H1 (cell line): ENCODE results near the gene CEP350. TPM values are rescaled to one million over a fixed set of nuclear protein-coding genes. Genes with fewer than 3 reads are reported as not detected.

Source experiments
- CTCF ChIA-PET: fragments of 300-600 bp; sonication (Branson Sonifier 250); formaldehyde crosslinking; loops from one replicate; lab custom pipeline; 2021; ENCODE audit not compliant: partially characterized antibody; lab: Charles Lee
- POLR2A ChIA-PET: fragments of 300-600 bp; sonication (Branson Sonifier 250); formaldehyde crosslinking; loops from one replicate; lab custom pipeline; 2021; ENCODE audit warnings: inconsistent platforms; ENCODE audit not compliant: partially characterized antibody; lab: Charles Lee
- DNase-seq, 2 experiments: peaks; one replicate each; pipeline versions ENCODE4 v3.0.0 to v3.0.0-alpha.2; 2010 to 2022; ENCODE audit warnings: low spot score in 2 of 2, low read depth in 1 of 2, mixed read lengths in 1 of 2
- FAIRE-seq: peaks from 2 replicates; lab custom pipeline; 2011; peaks lifted over from hg19 to GRCh38; lab: Jason Lieb, UNC
- H2AFZ ChIP-seq: 2 replicates; pipeline ENCODE4 v1.8.1; 2012; ENCODE audit warnings: low read length, inconsistent platforms
- H2AK5ac ChIP-seq: 2 replicates; pipeline ENCODE4 v1.6.1; 2013; ENCODE audit warnings: low read depth, low read length
- H2BK120ac ChIP-seq: replicated peaks from 2 replicates; pipeline ENCODE3; 2013; ENCODE audit warnings: low read depth, low read length, inconsistent platforms
- H2BK12ac ChIP-seq: 2 replicates; pipeline ENCODE4 v1.6.1; 2013; ENCODE audit warnings: low read depth, low read length
- H2BK15ac ChIP-seq: 2 replicates; pipeline ENCODE4 v1.6.1; 2013; ENCODE audit warnings: low read length
- H2BK20ac ChIP-seq: 2 replicates; pipeline ENCODE4 v1.6.1; 2013; ENCODE audit warnings: low read length
- H2BK5ac ChIP-seq: 2 replicates; pipeline ENCODE4 v1.6.1; 2013; ENCODE audit warnings: low read depth, low read length
- H3K14ac ChIP-seq: 2 replicates; pipeline ENCODE4 v1.6.1; 2013; ENCODE audit warnings: inconsistent platforms; ENCODE audit not compliant: insufficient read length
- H3K18ac ChIP-seq: 2 replicates; pipeline ENCODE4 v1.6.1; 2013; ENCODE audit warnings: low read length; ENCODE audit errors: extremely low read depth
- H3K23ac ChIP-seq: 2 replicates; pipeline ENCODE4 v1.6.1; 2013; ENCODE audit warnings: inconsistent platforms; ENCODE audit not compliant: insufficient read length
- H3K23me2 ChIP-seq: 2 replicates; pipeline ENCODE4 v1.6.1; 2013; ENCODE audit warnings: low read depth, low read length
- H3K27ac ChIP-seq: 2 replicates; pipeline ENCODE4 v1.6.1; 2011; ENCODE audit warnings: low read depth, low read length, inconsistent platforms
- H3K27me3 ChIP-seq, 4 experiments: replicated peaks in 1 of 4; 1 replicate in 1 of 4; 2 replicates in 3 of 4; pipeline versions ENCODE4 v1.6.1 to v1.8.1; 2011 to 2013; ENCODE audit warnings: low read length in 3 of 4, mild to moderate bottlenecking in 3 of 4, inconsistent platforms in 2 of 4, mixed read lengths in 2 of 4, moderate library complexity in 1 of 4; ENCODE audit not compliant: control insufficient read depth in 3 of 4, insufficient read depth in 3 of 4; ENCODE audit errors: extremely low read depth in 1 of 4
- H3K36me3 ChIP-seq, 4 experiments: 2 replicates each; pipeline versions ENCODE4 v1.6.1 to v1.8.1; 2011 to 2013; ENCODE audit warnings: mild to moderate bottlenecking in 4 of 4, low read length in 3 of 4, moderate library complexity in 2 of 4, control low read depth in 1 of 4, inconsistent platforms in 1 of 4; ENCODE audit not compliant: insufficient read depth in 4 of 4, control insufficient read depth in 2 of 4
- H3K4ac ChIP-seq: replicated peaks from 2 replicates; pipeline ENCODE3; 2013; ENCODE audit warnings: low read length, low read depth, mixed read lengths, inconsistent platforms; ENCODE audit not compliant: insufficient read length
- H3K4me1 ChIP-seq, 4 experiments: replicated peaks in 1 of 4; 1 replicate in 1 of 4; 2 replicates in 3 of 4; pipeline versions ENCODE4 v1.6.1 to v1.8.1; 2011 to 2013; ENCODE audit warnings: low read length in 3 of 4, inconsistent platforms in 2 of 4, mixed read lengths in 1 of 4; ENCODE audit not compliant: insufficient read depth in 4 of 4, control insufficient read depth in 3 of 4
- H3K4me2 ChIP-seq, 2 experiments: 2 replicates each; pipeline versions ENCODE4 v1.6.1 to v1.8.1; 2011 to 2013; ENCODE audit warnings: low read depth in 2 of 2, low read length in 2 of 2, control low read depth in 1 of 2, inconsistent platforms in 1 of 2, mild to moderate bottlenecking in 1 of 2; ENCODE audit not compliant: insufficient read depth in 1 of 2
- H3K4me3 ChIP-seq, 4 experiments: fragments of 200-600, 300-600 bp in 1 of 4; sonication (generic), shearing (Covaris generic), sonication (Bioruptor Twin) in 1 of 4; 2 replicates each; pipeline versions ENCODE4 v1.5.1 to v1.8.1; 2011 to 2016; ENCODE audit warnings: low read length in 4 of 4, low read depth in 3 of 4, control low read depth in 2 of 4, inconsistent platforms in 2 of 4, mild to moderate bottlenecking in 2 of 4, mixed read lengths in 1 of 4, moderate library complexity in 1 of 4; ENCODE audit not compliant: insufficient read depth in 2 of 4; ENCODE audit errors: extremely low read depth in 1 of 4
- H3K56ac ChIP-seq: replicated peaks from 2 replicates; pipeline ENCODE3; 2013; ENCODE audit warnings: low read depth, mild to moderate bottlenecking, mixed read lengths, low read length, inconsistent platforms; ENCODE audit not compliant: insufficient read length
- H3K79me1 ChIP-seq: 2 replicates; pipeline ENCODE4 v1.6.1; 2013; ENCODE audit warnings: low read depth, low read length, control low read depth
- H3K79me2 ChIP-seq, 2 experiments: 2 replicates each; pipeline versions ENCODE4 v1.6.1 to v1.8.1; 2012 to 2013; ENCODE audit warnings: low read length in 2 of 2, mild to moderate bottlenecking in 2 of 2, inconsistent platforms in 1 of 2; ENCODE audit not compliant: insufficient read depth in 2 of 2, control insufficient read depth in 1 of 2
- H3K9ac ChIP-seq, 4 experiments: replicated peaks in 1 of 4; 1 replicate in 1 of 4; 2 replicates in 3 of 4; pipeline versions ENCODE4 v1.6.1 to v1.8.1; 2011 to 2013; ENCODE audit warnings: low read depth in 3 of 4, low read length in 3 of 4, control low read depth in 2 of 4, mild to moderate bottlenecking in 2 of 4, moderate library complexity in 2 of 4, inconsistent platforms in 1 of 4; ENCODE audit errors: extremely low read depth in 1 of 4
- H3K9me3 ChIP-seq, 2 experiments: 2 replicates each; pipeline versions ENCODE4 v1.6.1 to v1.8.1; 2012 to 2013; ENCODE audit warnings: mild to moderate bottlenecking in 2 of 2, moderate library complexity in 2 of 2, control low read depth in 1 of 2, inconsistent platforms in 1 of 2, low read depth in 1 of 2, low read length in 1 of 2, mixed read lengths in 1 of 2; ENCODE audit not compliant: insufficient read depth in 2 of 2
- H4K20me1 ChIP-seq, 2 experiments: replicated peaks in 1 of 2; 2 replicates each; pipeline versions ENCODE3 to v1.8.1; 2011 to 2013; ENCODE audit warnings: inconsistent platforms in 2 of 2, low read length in 2 of 2, mild to moderate bottlenecking in 1 of 2; ENCODE audit not compliant: insufficient read depth in 2 of 2, control insufficient read depth in 1 of 2
- H4K5ac ChIP-seq: 2 replicates; pipeline ENCODE4 v1.6.1; 2013; ENCODE audit warnings: low read length, low read depth, mixed read lengths, inconsistent platforms; ENCODE audit not compliant: insufficient read length
- H4K8ac ChIP-seq: 2 replicates; pipeline ENCODE4 v1.8.0; 2013; ENCODE audit warnings: mild to moderate bottlenecking, moderate library complexity, low read length, inconsistent platforms; ENCODE audit not compliant: insufficient read depth; ENCODE audit errors: extremely low read depth
- H4K91ac ChIP-seq: replicated peaks from 2 replicates; pipeline ENCODE3; 2013; ENCODE audit warnings: low read length, mixed read lengths, inconsistent platforms; ENCODE audit not compliant: insufficient read length
- CBX8 ChIP-seq: fragments of 300-800, 300-1000 bp; sonication (generic); IDR thresholded peaks from 2 replicates; pipeline ENCODE4 v1.7.1; 2016; ENCODE audit warnings: low read depth, low read length, borderline replicate concordance
- CEBPB ChIP-seq: IDR thresholded peaks from 2 replicates; pipeline ENCODE4 v1.6.1; 2012; ENCODE audit warnings: low read depth, low read length
- KDM4A ChIP-seq: IDR thresholded peaks from one replicate; pipeline ENCODE4 v1.7.1; 2012; ENCODE audit warnings: low read depth, mild to moderate bottlenecking, moderate library complexity, low read length, inconsistent platforms; ENCODE audit not compliant: severe bottlenecking
- SIX5 ChIP-seq: IDR thresholded peaks from 2 replicates; pipeline ENCODE4 v1.6.1; 2011; ENCODE audit warnings: mild to moderate bottlenecking, low read depth, low read length
- SP1 ChIP-seq: IDR thresholded peaks from 2 replicates; pipeline ENCODE4 v1.6.1; 2011; ENCODE audit warnings: low read depth, low read length
- WGBS, 2 experiments: shearing (Covaris generic) in 1 of 2; methylation state at CpG; one replicate each; pipeline versions ENCODE4 v1.1.6 to v1.1.7; 2013 to 2015; ENCODE audit warnings: low lambda C conversion rate in 2 of 2, mixed read lengths in 2 of 2, inconsistent platforms in 1 of 2, low coverage in 1 of 2, missing lambda C conversion rate in 1 of 2; ENCODE audit not compliant: insufficient replicate concordance in 2 of 2, insufficient coverage in 1 of 2, insufficient read length in 1 of 2; ENCODE audit errors: extremely low coverage in 1 of 2, missing lambda C conversion rate in 1 of 2; 5-methylcytosine and 5-hydroxymethylcytosine counted together
- polyA plus RNA-seq, 7 experiments: library from polyadenylated mRNA; depleted of rRNA in 3 of 7; stranded (reverse) in 5 of 7; unstranded in 2 of 7; fragments of >200 nt in 5 of 7; fragments of 200-250 nt in 2 of 7; gene quantifications; 1 replicate in 5 of 7; 2 replicates in 1 of 7; 4 replicates in 1 of 7; pipeline versions ENCODE4 v1.2.1 to v1.2.3, GENCODE V29; 2011 to 2013; ENCODE audit warnings: missing spikeins in 2 of 7, mixed read lengths in 2 of 7
- total RNA-seq: library from RNA; stranded (reverse); fragmentation: NEBNext Ultra II Directional; extraction: Animal tissue kit (Norgen Biotek cat#: 25700); gene quantifications from 2 replicates; pipeline ENCODE4 v1.2.1, GENCODE V29; 2021

CEP350 gene
- total and polyA plus RNA-seq, 2 of the 8 experiments (the other 6 are each of a cell fraction or from before 2014, with no cell fraction given), result 5.6 to 39.4 TPM

GRCh38 chr1:180133193-180133592, 178.6 kb downstream of the CEP350 start:
- no peak overlapping the region for H2BK20ac ChIP-seq
- H3K23me2 ChIP-seq, result no peaks in the 10 kb centered on the region
- TF ChIP-seq SIX5 (no peak), CBX8 (no peak), SP1 (no peak), CEBPB (no peak), KDM4A (no peak)
- H3K23ac ChIP-seq, result no peak overlapping the region
- no peak overlapping the region for H2BK15ac ChIP-seq
- no peak overlapping the region for H3K27ac ChIP-seq
- no peaks in the 10 kb centered on the region for H4K20me1 ChIP-seq
- 88% methylated on average over 1 of the region's 1 CpG; no CpG with 5 or more reads in 1 of the 2 experiments for WGBS, 2 experiments
- H3K9ac ChIP-seq, result no peak overlapping the region
- CTCF ChIA-PET, result interaction anchor here (0.6 to 2.1 kb wide), 4 partner anchors 8 to 1679 kb away, joined by 3 to 5 read pairs (median 4); no protein-coding TSS in a partner anchor
- H3K4me3 ChIP-seq, result no peak overlapping the region
- H3K14ac ChIP-seq, result no peak overlapping the region
- H3K4me1 ChIP-seq, result no peaks in the 10 kb centered on the region; a peak in 1 of 7 replicates
- DNase-seq (no peak), FAIRE-seq (no peak)
- H2BK120ac ChIP-seq, result no peak overlapping the region
- H4K5ac ChIP-seq, result no peak overlapping the region
- H3K79me2 ChIP-seq, result no peaks in the 10 kb centered on the region
- H3K18ac ChIP-seq, result no peak overlapping the region
- H3K79me1 ChIP-seq, result no peaks in the 10 kb centered on the region
- no peak overlapping the region for H3K4ac ChIP-seq
- H3K56ac ChIP-seq, result no peak overlapping the region
- H2AFZ ChIP-seq, result 0 out of 2 replicates have a peak overlapping the region, but pooled peaks have one; percentile 0
- H4K8ac ChIP-seq, result no peak overlapping the region
- H3K36me3 ChIP-seq, result no peaks in the 10 kb centered on the region
- no peak overlapping the region for H3K4me2 ChIP-seq
- no peak overlapping the region for H2BK5ac ChIP-seq
- POLR2A ChIA-PET, result interaction anchor here (0.8 kb wide), 1 partner anchor 22 kb away, joined by 3 read pairs; the partner anchor contains the start of gene QSOX1
- no peak overlapping the region for H2BK12ac ChIP-seq
- H4K91ac ChIP-seq, result no peak overlapping the region
- H3K9me3 ChIP-seq, result no peaks in the 10 kb centered on the region
- no peak overlapping the region for H2AK5ac ChIP-seq
- H3K27me3 ChIP-seq, result no peaks in the 10 kb centered on the region; a peak in 2 of 7 replicates
